DMS153 treated with DMSO at 0.1 percent for 48 hours (cell line): ENCODE data around the gene HSP90AB1.
A peak's percentile ranks its signal among the peaks of the same experiment; 100 is the strongest.

Experiments used
- DNase-seq: peaks from one replicate; lab custom pipeline; 2025; ENCODE audit not compliant: unreplicated experiment; lab: John Stamatoyannopoulos, UW

Gene HSP90AB1

GRCh38 chr6:44255105-44255808 lies 8.4 kb downstream of the HSP90AB1 start:
- DNase-seq = no peak

- DNase-seq = no peak
Observed at GRCh38 chr6:44255871-44256774, 9.2 kb downstream of the HSP90AB1 start.

- DNase-seq = no peak
Observed at GRCh38 chr6:44256775-44257024, 9.8 kb downstream of the HSP90AB1 start.

GRCh38 chr6:44257025-44257752 lies 10.3 kb downstream of the HSP90AB1 start, which contains the start of gene SLC35B2:
SLC35B2 (minus strand) TSS chr6:44257528; CDS start chr6:44257410, 118 bp downstream.
- peak; percentile 40 for DNase-seq

- no peak for DNase-seq
Observed at GRCh38 chr6:44257753-44258324, 10.9 kb downstream of the HSP90AB1 start.

GRCh38 chr6:44258325-44258863 lies 11.5 kb downstream of the HSP90AB1 start:
- no peak for DNase-seq

GRCh38 chr6:44258921-44259320 lies 12.0 kb downstream of the HSP90AB1 start:
- DNase-seq = no peak

GRCh38 chr6:44260011-44260410 lies 13.1 kb downstream of the HSP90AB1 start:
- no peak for DNase-seq

- DNase-seq = no peak
Observed at GRCh38 chr6:44260451-44261297, 13.8 kb downstream of the HSP90AB1 start.

- DNase-seq = no peak
Observed at GRCh38 chr6:44261581-44261980, 14.7 kb downstream of the HSP90AB1 start.

- no peak for DNase-seq
Observed at GRCh38 chr6:44262467-44263353, 15.8 kb downstream of the HSP90AB1 start.

GRCh38 chr6:44263354-44264100 lies 16.6 kb downstream of the HSP90AB1 start:
- no peak for DNase-seq

- DNase-seq = no peak
Observed at GRCh38 chr6:44264154-44265006, 17.5 kb downstream of the HSP90AB1 start.

- peak; percentile 74 for DNase-seq
Observed at GRCh38 chr6:44265007-44265721, 18.3 kb downstream of the HSP90AB1 start, which contains the start of gene NFKBIE. NFKBIE (minus strand) TSS chr6:44265551; CDS start chr6:44265346, 205 bp downstream.

- no peak for DNase-seq
Observed at GRCh38 chr6:44265722-44266233, 18.9 kb downstream of the HSP90AB1 start.

- DNase-seq = no peak
Observed at GRCh38 chr6:44266347-44266746, 19.4 kb downstream of the HSP90AB1 start.

- no peak for DNase-seq
Observed at GRCh38 chr6:44267252-44267651, 20.4 kb downstream of the HSP90AB1 start.
